CD4-positive, alpha-beta T cell (primary cell): Measurements from ENCODE around the gene ILKAP. TPM values are rescaled to one million over a fixed set of nuclear protein-coding genes. Genes with fewer than 3 reads are reported as not detected.

Experiments
- ATAC-seq: fragments of 200-7000 bp; cut with Tn5 transposase; one replicate; pipeline ENCODE4 v1.10.0; 2022; ENCODE audit warnings: mild to moderate bottlenecking; ENCODE audit not compliant: poor library complexity
- CTCF ChIA-PET: fragments of 350-600 bp; sonication (Branson Sonifier 250); formaldehyde crosslinking; loops from one replicate; lab custom pipeline; 2021; ENCODE audit warnings: antibody characterized with exemption, inconsistent platforms; lab: Charles Lee
- POLR2A ChIA-PET: fragments of 350-600 bp; sonication (Branson Sonifier 250); formaldehyde crosslinking; loops from one replicate; lab custom pipeline; 2021; ENCODE audit warnings: antibody characterized with exemption, inconsistent platforms; lab: Charles Lee
- DNase-seq, 14 experiments: peaks; one replicate each; pipeline ENCODE4 v3.0.0-alpha.2; 2013 to 2020; ENCODE audit warnings: mixed read lengths in 2 of 14
- H3K27ac ChIP-seq, 2 donors: one replicate each; pipeline versions ENCODE4 v1.5.1 to v1.7.0; 2013; ENCODE audit warnings: low read length in 2 of 2, low read depth in 1 of 2, mild to moderate bottlenecking in 1 of 2
- H3K27me3 ChIP-seq, 2 experiments: 1 replicate in 1 of 2; 2 replicates in 1 of 2; pipeline versions ENCODE4 v1.6.1 to v1.7.0; 2013; ENCODE audit warnings: low read length in 2 of 2, control low read depth in 1 of 2, mild to moderate bottlenecking in 1 of 2, moderate library complexity in 1 of 2; ENCODE audit not compliant: insufficient read depth in 2 of 2, control insufficient read depth in 1 of 2
- H3K36me3 ChIP-seq: one replicate; pipeline ENCODE4 v1.6.1; 2013; ENCODE audit warnings: low read length, control low read depth; ENCODE audit not compliant: insufficient read depth
- H3K4me1 ChIP-seq: one replicate; pipeline ENCODE4 v1.6.1; 2013; ENCODE audit warnings: low read length, control low read depth; ENCODE audit not compliant: insufficient read depth
- H3K4me3 ChIP-seq: one replicate; pipeline ENCODE4 v1.5.1; 2013; ENCODE audit warnings: mild to moderate bottlenecking, low read length, moderate library complexity
- H3K9me3 ChIP-seq, 2 experiments: 1 replicate in 1 of 2; 2 replicates in 1 of 2; pipeline versions ENCODE4 v1.6.1 to v1.7.0; 2013; ENCODE audit warnings: low read length in 2 of 2, mild to moderate bottlenecking in 2 of 2, control low read depth in 1 of 2, moderate library complexity in 1 of 2; ENCODE audit not compliant: control insufficient read depth in 1 of 2, insufficient read depth in 1 of 2
- H3K27ac Mint-ChIP-seq: one replicate; pipeline ENCODE4 v1.8.0; 2020; ENCODE audit warnings: mixed read lengths
- H3K27me3 Mint-ChIP-seq: one replicate; pipeline ENCODE4 v1.8.0; 2021; ENCODE audit warnings: mixed read lengths
- H3K36me3 Mint-ChIP-seq: one replicate; pipeline ENCODE4 v1.8.0; 2021; ENCODE audit warnings: low read depth, mixed read lengths
- H3K4me1 Mint-ChIP-seq: one replicate; pipeline ENCODE4 v1.8.0; 2021; ENCODE audit warnings: low read depth, mixed read lengths
- H3K4me3 Mint-ChIP-seq: one replicate; pipeline ENCODE4 v1.8.0; 2020; ENCODE audit warnings: mild to moderate bottlenecking, mixed read lengths
- H3K9me3 Mint-ChIP-seq: one replicate; pipeline ENCODE4 v1.8.0; 2020; ENCODE audit warnings: mixed read lengths
- intact Hi-C, 2 experiments: fragments of 100-400 bp; cut with DNase I in 1 of 2; cut with micrococcal nuclease in 1 of 2; formaldehyde crosslinking; loops; one replicate each; pipeline versions ENCODE4 v1.15.1 to v1.9.0; 2023 to 2025; cut with DNase I, micrococcal nuclease
- total RNA-seq, 174 experiments: library from RNA in 2 of 174; stranded (reverse) in 2 of 174; gene quantifications; one replicate each; pipeline ENCODE4 v1.2.3 and lab custom pipeline; 2021 to 2026
- TF ChIP-seq, protein P1 (sequence below): fragments of 200-600 bp; IDR thresholded peaks from one replicate; pipeline ENCODE4 v1.8.0; 2022; ENCODE audit warnings: antibody characterized with exemption, mild to moderate bottlenecking

The ILKAP gene
- total RNA-seq, 2 experiments from 2014 or later: 133 to 143 TPM

DNA sequence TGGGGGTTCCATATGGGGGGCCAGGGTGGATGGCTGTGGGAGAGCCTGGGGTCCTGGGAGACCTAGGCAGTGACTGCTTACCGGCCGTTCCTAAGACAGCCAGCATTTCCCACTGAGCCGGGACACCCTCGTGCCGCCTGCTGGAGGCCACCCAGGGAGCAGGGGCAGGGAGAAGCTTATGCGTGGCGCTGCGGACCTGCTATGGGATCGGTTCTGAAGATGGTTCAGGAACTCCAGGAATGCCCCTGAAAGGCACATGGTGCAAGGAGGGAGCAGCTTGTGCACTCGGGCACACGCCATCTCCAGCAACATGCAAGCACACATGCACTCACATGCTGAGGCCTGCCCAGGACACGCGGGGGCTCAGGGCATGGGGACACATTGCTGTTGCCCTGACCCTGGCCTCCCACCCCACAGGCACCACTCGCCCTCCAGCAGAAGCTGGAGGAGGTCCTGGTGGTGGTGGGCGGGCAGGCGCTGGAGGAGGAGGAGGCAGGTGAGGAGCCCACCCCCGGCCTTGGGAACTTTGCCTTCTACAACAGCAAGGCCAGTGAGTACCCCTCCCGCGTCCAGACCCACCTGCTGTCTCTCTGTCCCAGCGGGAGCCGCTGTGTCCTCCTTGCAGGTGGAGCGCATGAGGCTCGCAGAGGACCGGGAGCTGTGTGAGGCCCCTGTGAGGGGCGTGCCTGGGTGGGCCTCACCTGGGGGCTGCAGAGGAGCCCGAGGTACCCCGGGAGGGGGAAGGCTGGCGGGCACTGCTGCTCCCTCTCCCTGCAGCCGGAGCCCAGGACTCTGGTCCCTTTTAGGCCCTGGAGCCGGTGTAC, 60.9 kb downstream of the ILKAP start:
- DNase-seq (no peak), ATAC-seq (no peak)
- no peaks in the 10 kb centered on the region for H3K9me3 ChIP-seq
- no peak overlapping the region for H3K27ac ChIP-seq
- no peaks in the 10 kb centered on the region for H3K36me3 Mint-ChIP-seq
- no peak overlapping the region for H3K4me3 ChIP-seq
- H3K4me1 Mint-ChIP-seq: peaks cover 7% of the 10 kb centered on the region
- intact Hi-C loops: no loop called here
- no peaks in the 10 kb centered on the region for H3K36me3 ChIP-seq
- TF ChIP-seq, protein P1, sequence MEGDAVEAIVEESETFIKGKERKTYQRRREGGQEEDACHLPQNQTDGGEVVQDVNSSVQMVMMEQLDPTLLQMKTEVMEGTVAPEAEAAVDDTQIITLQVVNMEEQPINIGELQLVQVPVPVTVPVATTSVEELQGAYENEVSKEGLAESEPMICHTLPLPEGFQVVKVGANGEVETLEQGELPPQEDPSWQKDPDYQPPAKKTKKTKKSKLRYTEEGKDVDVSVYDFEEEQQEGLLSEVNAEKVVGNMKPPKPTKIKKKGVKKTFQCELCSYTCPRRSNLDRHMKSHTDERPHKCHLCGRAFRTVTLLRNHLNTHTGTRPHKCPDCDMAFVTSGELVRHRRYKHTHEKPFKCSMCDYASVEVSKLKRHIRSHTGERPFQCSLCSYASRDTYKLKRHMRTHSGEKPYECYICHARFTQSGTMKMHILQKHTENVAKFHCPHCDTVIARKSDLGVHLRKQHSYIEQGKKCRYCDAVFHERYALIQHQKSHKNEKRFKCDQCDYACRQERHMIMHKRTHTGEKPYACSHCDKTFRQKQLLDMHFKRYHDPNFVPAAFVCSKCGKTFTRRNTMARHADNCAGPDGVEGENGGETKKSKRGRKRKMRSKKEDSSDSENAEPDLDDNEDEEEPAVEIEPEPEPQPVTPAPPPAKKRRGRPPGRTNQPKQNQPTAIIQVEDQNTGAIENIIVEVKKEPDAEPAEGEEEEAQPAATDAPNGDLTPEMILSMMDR: no peak
- CTCF ChIA-PET: no interaction called here
- POLR2A ChIA-PET: no interaction called here
- no peak overlapping the region for H3K27ac Mint-ChIP-seq
- H3K27me3 ChIP-seq: no peaks in the 10 kb centered on the region
- H3K27me3 Mint-ChIP-seq: no peaks in the 10 kb centered on the region
- peaks cover 11% of the 10 kb centered on the region for H3K4me1 ChIP-seq
- no peaks in the 10 kb centered on the region for H3K9me3 Mint-ChIP-seq
- no peak overlapping the region for H3K4me3 Mint-ChIP-seq

DNA sequence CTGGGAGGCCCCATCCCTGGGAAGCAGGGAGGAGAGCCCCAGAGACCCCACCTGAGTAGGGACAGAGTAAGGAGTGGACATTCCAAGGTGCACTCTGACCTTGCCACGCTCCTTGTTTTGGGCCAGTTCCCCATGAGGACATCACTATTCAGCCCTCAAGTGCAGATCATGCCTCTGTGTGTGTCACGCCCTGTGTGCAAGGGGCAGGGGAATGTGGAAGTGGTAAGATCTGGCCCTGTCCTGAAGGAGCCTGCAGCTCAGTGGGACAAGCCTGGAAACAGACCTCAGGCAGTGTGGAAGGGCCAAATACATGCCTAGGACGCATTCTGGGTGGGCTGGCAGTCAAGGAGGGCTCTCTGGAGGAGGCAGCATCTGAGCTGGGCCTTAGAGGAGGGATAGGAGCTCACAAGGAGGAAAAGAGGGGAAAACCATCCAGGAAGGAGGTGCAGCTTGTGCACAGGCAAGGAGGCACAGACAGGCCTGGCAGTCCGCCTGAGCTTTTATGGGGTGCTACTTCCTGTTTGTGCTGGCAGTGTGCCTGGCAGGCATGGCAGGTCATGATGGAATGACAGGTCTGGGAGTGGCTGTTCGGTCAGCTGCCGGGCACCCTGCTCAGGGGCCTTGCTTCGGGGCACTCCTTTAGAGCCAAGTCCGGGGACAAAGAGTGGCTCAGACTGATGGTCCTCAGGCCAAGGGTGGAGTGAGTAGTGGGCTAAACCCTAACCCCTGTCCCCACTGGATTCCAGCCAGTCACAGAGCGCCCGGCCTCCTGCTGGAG, 61.8 kb downstream of the ILKAP start:
- CTCF ChIA-PET: no interaction called here
- TF ChIP-seq, protein P1: no peak
- no peak overlapping the region for H3K4me3 ChIP-seq
- no peaks in the 10 kb centered on the region for H3K36me3 ChIP-seq
- Mint-ChIP-seq H3K4me3 (no peak overlapping the region), H3K27ac (no peak overlapping the region), H3K4me1 (peaks cover 7% of the 10 kb centered on the region), H3K9me3 (no peaks in the 10 kb centered on the region), H3K27me3 (no peaks in the 10 kb centered on the region), H3K36me3 (no peaks in the 10 kb centered on the region)
- H3K4me1 ChIP-seq: peaks cover 11% of the 10 kb centered on the region
- ATAC-seq: no peak
- no peaks in the 10 kb centered on the region for H3K9me3 ChIP-seq
- intact Hi-C loops: no loop called here
- POLR2A ChIA-PET: no interaction called here
- H3K27me3 ChIP-seq: no peaks in the 10 kb centered on the region
- peak in 4 of 14 experiments; percentile 8 to 45 (median 20) for DNase-seq
- H3K27ac ChIP-seq: no peak overlapping the region

DNA sequence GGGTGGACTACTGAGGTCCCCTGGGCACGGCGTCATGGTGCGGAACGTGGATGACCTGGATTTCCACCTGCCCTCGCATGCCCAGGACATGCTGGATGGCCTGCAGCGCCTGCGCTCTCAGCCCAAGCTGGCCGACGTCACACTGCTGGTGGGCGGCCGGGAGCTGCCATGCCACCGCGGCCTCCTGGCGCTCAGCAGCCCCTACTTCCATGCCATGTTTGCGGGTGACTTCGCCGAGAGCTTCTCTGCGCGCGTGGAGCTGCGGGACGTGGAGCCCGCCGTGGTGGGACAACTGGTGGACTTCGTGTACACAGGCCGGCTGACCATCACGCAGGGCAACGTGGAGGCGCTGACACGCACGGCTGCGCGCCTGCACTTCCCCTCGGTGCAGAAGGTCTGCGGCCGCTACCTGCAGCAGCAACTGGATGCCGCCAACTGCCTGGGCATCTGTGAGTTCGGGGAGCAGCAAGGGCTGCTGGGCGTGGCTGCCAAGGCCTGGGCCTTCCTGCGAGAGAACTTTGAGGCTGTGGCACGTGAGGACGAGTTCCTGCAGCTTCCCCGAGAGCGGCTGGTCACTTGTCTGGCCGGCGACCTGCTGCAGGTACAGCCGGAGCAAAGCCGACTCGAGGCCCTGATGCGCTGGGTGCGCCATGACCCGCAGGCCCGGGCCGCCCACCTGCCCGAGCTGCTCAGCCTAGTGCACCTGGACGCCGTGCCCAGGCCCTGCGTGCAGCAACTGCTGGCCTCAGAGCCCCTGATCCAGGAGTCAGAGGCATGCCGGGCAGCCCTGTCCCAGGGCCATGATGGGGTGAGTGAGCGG, 62.6 kb downstream of the ILKAP start:
- ATAC-seq (no peak), DNase-seq (no peak)
- no peaks in the 10 kb centered on the region for H3K36me3 ChIP-seq
- no peaks in the 10 kb centered on the region for H3K27me3 Mint-ChIP-seq
- no peak overlapping the region for H3K4me3 Mint-ChIP-seq
- ChIA-PET POLR2A (no interaction called here), CTCF (no interaction called here)
- H3K4me1 ChIP-seq: peaks cover 11% of the 10 kb centered on the region
- TF ChIP-seq, protein P1: no peak
- no peaks in the 10 kb centered on the region for H3K9me3 ChIP-seq
- no peaks in the 10 kb centered on the region for H3K9me3 Mint-ChIP-seq
- intact Hi-C loops: no loop called here
- H3K27ac ChIP-seq: no peak overlapping the region
- no peak overlapping the region for H3K4me3 ChIP-seq
- H3K27ac Mint-ChIP-seq: no peak overlapping the region
- H3K4me1 Mint-ChIP-seq: peaks cover 7% of the 10 kb centered on the region
- H3K27me3 ChIP-seq: no peaks in the 10 kb centered on the region
- H3K36me3 Mint-ChIP-seq: no peaks in the 10 kb centered on the region
